GM10266 (cell line): Measurements from ENCODE around the gene SORL1.

Experiments
- DNase-seq: peaks from one replicate; pipeline ENCODE4 v3.0.0; 2012; ENCODE audit errors: extremely low spot score
- TF ChIP-seq, protein P1 (sequence below): IDR thresholded peaks from 2 replicates; pipeline ENCODE4 v1.5.1; 2012; ENCODE audit warnings: mild to moderate bottlenecking, low read depth; ENCODE audit not compliant: control insufficient read depth, insufficient read depth; ENCODE audit errors: missing control alignments

The SORL1 gene

GRCh38 chr11:121657146-121657545 is 205.0 kb downstream of the SORL1 start:
- no peak for DNase-seq
- TF ChIP-seq, protein P1, sequence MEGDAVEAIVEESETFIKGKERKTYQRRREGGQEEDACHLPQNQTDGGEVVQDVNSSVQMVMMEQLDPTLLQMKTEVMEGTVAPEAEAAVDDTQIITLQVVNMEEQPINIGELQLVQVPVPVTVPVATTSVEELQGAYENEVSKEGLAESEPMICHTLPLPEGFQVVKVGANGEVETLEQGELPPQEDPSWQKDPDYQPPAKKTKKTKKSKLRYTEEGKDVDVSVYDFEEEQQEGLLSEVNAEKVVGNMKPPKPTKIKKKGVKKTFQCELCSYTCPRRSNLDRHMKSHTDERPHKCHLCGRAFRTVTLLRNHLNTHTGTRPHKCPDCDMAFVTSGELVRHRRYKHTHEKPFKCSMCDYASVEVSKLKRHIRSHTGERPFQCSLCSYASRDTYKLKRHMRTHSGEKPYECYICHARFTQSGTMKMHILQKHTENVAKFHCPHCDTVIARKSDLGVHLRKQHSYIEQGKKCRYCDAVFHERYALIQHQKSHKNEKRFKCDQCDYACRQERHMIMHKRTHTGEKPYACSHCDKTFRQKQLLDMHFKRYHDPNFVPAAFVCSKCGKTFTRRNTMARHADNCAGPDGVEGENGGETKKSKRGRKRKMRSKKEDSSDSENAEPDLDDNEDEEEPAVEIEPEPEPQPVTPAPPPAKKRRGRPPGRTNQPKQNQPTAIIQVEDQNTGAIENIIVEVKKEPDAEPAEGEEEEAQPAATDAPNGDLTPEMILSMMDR = no peak

DNA sequence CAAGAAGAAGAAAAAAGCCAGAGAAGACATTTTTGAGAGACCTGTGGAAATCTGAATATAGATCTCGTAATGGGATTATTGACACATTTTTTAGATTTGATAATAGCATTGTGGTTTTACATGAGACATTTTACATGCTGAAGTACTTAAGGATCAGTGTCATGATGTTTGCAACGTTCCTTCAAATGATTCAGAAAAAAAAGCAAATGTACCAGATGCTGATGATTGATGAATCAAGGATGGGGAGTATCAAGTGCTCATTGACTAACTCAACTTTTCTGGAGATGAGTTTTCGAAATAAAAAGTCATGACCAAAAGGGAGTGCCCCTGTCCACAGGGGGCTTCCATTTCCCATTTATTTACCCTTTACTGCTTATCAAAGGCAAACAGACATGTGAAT is 207.7 kb downstream of the SORL1 start:
- DNase-seq = no peak
- TF ChIP-seq, protein P1 = no peak

DNA sequence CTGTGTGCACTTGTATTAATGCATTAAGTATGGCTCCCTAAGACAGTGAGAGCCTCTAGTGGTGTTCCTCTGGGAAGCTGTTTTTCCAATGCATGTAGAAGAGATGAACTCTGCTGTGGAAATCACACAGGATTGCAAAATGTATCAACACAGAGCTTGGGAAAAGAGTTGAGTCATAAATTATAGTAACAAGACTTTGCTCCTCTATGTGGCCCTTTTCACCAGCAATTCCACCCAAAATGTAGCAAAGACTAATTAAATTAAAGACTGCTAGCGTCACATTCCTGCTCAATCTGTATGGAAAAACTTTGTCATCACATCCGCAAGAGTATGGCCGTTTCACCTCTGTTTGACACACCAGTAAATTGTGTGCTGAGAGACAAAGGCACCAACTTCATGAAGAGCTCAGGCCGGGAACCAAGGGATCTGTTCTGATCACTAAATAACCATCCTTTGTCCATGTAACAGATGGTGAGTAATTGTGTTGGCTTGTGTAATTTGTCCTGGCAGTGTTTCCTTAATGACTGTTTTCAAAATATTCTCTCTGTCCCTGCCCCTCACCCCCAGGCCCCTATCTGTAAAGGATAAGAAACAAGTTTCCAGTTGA is 209.9 kb downstream of the SORL1 start:
- TF ChIP-seq, protein P1 = no peak
- DNase-seq = no peak

DNA sequence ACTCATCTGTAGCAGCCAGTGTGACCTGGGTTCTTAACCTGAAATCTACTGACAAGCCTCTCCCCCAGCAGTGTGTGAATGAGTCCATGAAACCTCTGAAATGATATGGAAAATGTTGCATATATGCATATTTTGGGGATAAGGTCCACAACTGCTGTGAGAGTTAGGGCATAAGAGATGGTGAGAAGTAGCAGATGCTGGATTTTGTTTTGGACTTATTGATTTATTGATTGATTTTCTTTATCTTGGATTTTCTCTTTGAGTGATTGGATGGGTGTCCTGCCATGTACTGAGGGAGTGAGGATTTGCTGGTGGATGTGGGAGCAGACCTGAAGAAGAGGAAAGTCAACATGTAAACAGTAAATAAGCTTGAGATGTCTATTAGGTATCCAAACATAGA is 212.0 kb downstream of the SORL1 start:
- no peak for DNase-seq
- TF ChIP-seq, protein P1 = no peak

GRCh38 chr11:121665206-121665838 is 213.2 kb downstream of the SORL1 start:
- TF ChIP-seq, protein P1 = no peak
- no peak for DNase-seq

DNA sequence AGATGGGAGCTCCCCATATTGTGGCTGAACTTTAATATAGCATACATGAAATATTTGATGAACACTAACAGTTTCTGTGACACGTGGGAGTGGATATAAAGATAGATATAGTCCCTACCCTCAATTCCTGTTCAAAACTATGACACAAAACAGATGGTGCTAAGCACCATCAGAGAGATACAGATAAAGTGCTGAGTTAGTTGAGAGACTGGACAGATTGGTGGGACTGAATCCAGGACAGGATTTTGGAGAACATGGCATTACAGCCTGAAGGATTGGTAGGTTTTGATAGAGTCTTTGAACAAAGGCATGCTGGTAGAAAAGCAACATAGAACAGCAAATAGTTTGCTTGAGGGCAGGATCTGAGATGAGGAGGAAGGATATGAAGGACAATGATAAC is 215.7 kb downstream of the SORL1 start:
- TF ChIP-seq, protein P1 = no peak
- DNase-seq = no peak

DNA sequence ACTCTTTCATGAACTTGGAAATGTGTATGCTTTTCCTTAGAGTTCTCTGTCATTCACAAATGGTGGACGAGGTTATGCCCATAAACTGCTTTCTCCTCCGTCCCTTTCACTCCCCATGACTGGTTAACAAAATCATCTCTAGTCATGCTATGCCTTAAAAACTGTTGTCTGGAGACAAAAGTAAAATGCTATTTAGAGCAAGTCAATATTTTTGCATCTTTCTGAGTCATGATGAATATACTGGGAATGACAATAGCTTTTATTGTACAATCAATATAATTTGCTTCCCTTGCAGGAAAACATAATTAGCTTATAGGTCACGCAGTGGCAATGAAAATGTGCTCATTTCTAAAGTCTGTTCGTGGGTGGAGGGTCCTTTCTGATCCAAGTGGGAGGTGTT is 217.3 kb downstream of the SORL1 start:
- TF ChIP-seq, protein P1 = no peak
- DNase-seq = no peak
